GM10266 (cell line): ENCODE data around the gene VWA8.

Experiments used
- DNase-seq: peaks from one replicate; pipeline ENCODE4 v3.0.0; 2012; ENCODE audit errors: extremely low spot score
- CTCF ChIP-seq: IDR thresholded peaks from 2 replicates; pipeline ENCODE4 v1.5.1; 2012; ENCODE audit warnings: mild to moderate bottlenecking, low read depth; ENCODE audit not compliant: control insufficient read depth, insufficient read depth; ENCODE audit errors: missing control alignments

The VWA8 gene

GRCh38 chr13:41678848-41679247, 282.1 kb downstream of the VWA8 start:
- no peak for DNase-seq
- TF ChIP-seq CTCF = no peak

GRCh38 chr13:41678249-41678648, 282.7 kb downstream of the VWA8 start:
- DNase-seq = no peak
- TF ChIP-seq CTCF = no peak

- no peak for DNase-seq
- no peak for TF ChIP-seq CTCF
Observed at GRCh38 chr13:41675306-41675705, 285.6 kb downstream of the VWA8 start.

- DNase-seq = no peak
- TF ChIP-seq CTCF = no peak
Observed at GRCh38 chr13:41674246-41674645, 286.7 kb downstream of the VWA8 start.

- DNase-seq = no peak
- TF ChIP-seq CTCF = no peak
Observed at GRCh38 chr13:41673640-41674039, 287.3 kb downstream of the VWA8 start.

DNA sequence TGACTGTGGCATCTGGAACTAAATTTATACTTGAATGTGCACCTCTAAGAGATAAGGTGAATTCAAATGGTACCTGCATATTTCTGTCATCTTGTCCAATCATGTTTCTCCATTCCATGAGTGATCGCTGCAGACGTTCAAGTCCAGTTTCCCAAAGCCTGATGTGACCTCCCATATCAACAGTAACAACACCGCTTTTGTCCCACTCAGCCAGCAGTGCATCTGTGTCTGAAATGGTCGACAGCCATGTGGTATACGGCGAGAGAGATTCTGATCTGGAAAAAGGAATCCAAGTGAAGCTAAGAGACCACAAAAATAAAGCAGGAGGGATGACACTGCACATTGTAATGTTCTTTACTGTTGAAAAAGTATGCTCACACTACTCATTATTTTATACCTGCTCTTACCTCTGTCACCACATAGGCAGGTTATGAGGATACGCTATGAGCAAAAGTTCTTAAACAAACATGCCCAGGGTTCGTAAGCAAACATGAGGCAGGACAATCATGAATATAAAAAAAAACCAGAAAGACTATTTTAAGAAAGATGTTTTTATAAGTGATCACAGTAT, 290.0 kb downstream of the VWA8 start:
- no peak for TF ChIP-seq CTCF
- DNase-seq = no peak

- peak; percentile 62 for DNase-seq
- peak; percentile 60 for TF ChIP-seq CTCF
Observed at GRCh38 chr13:41668130-41668757, 292.7 kb downstream of the VWA8 start.
